Temporal lobe (tissue), 1 donor: ENCODE data around the gene IFT74. TPM values are rescaled to one million over a fixed set of nuclear protein-coding genes. Genes with fewer than 3 reads are reported as not detected.

Experiments
- total RNA-seq: library from RNA; depleted of rRNA; stranded (reverse); fragments of >200 nt; gene quantifications from one replicate; pipeline ENCODE4 v1.2.3, GENCODE V29; 2014

Gene IFT74
- total RNA-seq, 1 donor from 2014 or later = 11.8 TPM

Other genes starting within 250 kb of the IFT74 start
- 10.6 TPM for gene CAAP1, start 63.6 kb upstream of the IFT74 start, total RNA-seq
- gene PLAA, start 9.2 kb upstream of the IFT74 start, total RNA-seq = 36.9 TPM
- gene LRRC19, start 49.3 kb downstream of the IFT74 start, total RNA-seq = under 0.01 TPM
- gene TEK, start 152.8 kb downstream of the IFT74 start, total RNA-seq = 6.1 TPM